GM18520 (cell line): Measurements from ENCODE around the gene CIB2.

ENCODE experiments used
- ATAC-seq: cut with Tn5 transposase; IDR thresholded peaks from one replicate; pipeline ENCODE4 v1.9.1; 2021; ENCODE audit not compliant: unreplicated experiment

CIB2 gene

DNA sequence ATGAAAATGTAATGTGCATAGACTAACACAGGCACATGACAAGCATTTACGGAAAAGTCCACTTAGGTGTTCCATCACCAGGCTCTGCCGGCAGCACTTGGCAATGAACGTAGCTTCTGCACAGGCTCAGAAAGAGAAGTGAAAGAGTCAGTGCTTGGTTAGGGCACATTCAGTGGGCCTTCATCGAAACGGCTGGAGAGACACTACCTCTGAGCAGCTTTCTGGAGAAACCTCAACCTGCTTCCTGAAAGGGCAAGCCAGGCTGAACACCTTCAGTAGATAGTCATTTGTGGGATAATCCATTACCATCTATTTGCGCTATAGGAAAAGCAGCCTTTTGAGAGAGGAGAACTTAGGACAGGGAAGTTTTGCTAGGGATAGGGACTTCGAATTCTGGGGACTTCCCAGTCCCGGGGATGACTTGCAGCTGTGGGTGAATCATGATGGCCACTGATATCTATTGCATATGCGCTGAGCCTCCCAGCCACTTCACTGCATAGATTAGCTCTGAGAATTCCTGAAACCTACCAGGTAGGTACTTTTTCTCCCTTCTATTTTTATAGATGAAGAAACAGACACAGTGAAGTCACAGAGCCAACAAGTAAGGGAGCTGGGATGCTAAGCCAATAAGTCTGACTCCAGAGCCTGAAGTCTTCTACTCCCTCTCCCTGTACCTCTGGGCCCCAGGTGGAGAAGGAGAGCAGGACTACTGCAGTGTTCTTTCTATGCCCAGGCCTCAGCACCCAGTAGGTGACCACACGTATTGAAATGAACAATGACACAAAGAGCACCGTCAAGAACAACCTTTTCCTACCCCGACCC lies 43.1 kb downstream of the CIB2 start:
- peak; percentile 37 for ATAC-seq

DNA sequence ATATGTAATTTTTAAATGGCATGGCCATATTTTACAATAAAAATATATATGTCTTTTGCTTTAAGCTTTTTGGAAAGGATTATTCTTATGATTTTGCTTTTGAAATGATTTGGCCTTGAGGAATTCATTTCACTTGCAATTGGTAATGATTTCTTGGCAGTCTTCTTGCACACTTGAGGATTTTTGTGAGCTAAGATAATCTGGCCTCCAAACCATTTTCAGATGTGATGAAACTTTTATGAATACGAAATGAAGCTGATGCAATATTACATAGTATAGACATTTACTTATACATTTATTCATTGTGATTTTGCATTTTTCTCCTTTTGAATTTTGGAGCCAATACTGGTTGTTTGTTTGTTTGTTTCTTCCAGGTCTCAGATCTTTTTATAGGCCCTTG lies 45.3 kb downstream of the CIB2 start:
- no peak for ATAC-seq

DNA sequence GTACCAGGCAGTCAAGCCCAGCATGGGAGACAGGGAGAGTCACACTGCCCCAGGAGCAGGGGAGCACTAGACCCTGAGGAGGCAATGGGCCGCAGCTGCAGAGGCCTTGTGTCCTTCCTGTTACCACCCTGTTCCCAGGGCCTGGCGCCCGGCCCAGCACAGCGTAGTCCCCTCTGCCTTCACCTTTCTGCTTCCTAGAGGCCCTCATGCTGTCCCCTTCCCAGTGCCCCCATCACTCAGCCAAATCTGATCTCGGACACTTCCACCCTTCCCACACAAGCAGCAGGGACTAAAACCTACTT lies 46.8 kb downstream of the CIB2 start:
- ATAC-seq = no peak

DNA sequence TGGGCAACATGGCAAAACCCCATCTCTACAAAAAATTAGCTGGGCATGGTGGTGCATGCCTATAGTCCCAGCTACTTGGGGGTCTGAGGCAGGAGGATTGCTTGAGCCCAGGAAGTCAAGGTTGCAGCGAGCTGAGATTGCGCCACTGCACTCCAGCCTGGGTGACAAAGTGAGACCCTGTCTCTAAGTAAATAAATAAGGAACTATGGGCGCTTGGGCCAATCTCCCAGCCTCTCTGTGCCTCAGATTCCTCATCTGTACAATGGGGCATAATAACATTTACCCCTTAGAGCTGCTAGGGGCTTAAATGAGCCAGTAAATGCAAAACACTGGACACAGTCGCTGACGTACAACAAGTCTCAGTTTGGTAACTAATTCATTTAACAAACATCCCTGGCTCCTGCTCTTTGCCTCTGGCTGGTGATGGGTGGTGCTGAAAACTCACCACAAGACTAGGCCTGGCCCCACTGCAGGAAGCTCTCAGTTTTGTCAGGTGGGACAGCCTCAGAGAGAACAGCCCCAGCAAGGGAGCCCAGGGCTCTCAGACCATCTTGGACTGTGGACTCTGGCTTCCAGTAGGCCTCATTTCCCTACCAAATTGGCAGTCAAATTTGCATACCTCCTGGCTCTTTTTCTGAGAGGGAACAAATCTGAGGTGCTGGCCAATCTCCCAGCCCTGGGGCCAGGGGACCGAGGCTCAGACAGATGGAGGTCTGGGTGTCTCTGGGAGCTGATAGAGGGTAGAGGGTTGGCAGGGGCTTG lies 47.4 kb downstream of the CIB2 start:
- no peak for ATAC-seq

- no peak for ATAC-seq
Measured at GRCh38 chr15:78083186-78083585, 48.1 kb downstream of the CIB2 start.

DNA sequence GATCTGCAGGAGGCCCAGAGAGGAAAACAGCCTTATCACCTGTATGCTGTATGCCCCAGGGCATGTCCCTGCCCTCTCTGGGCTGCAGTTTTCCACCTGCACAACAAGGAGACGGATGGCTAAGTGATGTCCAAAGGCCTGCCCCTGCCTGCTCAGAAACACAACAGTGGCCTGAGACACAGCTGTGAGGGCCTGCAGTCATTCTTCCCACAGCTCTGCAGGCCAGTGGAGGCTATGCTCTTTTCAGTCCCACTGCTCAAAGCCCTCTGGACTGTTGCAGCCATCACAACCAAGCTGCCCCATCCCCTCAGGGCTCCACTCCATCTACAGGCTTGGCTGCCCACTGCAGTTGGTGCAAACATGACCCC lies 48.5 kb downstream of the CIB2 start:
- ATAC-seq = no peak

DNA sequence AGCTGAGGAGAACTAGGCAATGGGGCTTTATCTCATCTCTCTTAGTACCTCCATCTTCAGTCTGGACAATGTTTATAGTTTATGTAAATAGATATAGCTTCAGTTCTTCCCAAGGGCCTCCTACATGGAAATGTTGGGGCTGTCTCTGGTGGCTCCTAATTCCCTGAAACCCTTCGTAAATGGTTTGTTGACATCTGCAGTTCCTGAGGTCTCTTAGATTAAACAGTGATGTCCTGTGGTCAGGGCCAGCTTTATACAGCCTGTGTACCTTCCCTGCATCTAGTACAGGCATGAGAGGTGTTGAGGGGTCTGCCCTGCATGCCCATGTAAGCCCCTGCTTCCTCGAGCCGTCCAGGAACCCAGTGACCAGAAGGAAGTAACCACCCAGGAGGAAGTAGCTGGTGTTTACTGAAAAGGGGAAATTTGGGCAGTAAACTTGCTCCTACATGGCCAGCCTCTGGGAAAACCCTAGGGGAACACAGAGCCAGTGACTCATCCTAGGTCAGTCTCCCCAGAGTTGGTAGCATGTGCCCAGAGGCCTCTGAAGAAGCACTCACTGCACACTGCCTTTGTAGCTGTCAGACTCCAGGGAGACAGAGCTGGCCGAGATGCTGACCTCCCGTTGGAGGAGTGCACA lies 49.0 kb downstream of the CIB2 start:
- ATAC-seq = no peak

- no peak for ATAC-seq
Measured at GRCh38 chr15:78080088-78080460, 51.2 kb downstream of the CIB2 start.

- no peak for ATAC-seq
Measured at GRCh38 chr15:78079298-78080087, 51.8 kb downstream of the CIB2 start.

DNA sequence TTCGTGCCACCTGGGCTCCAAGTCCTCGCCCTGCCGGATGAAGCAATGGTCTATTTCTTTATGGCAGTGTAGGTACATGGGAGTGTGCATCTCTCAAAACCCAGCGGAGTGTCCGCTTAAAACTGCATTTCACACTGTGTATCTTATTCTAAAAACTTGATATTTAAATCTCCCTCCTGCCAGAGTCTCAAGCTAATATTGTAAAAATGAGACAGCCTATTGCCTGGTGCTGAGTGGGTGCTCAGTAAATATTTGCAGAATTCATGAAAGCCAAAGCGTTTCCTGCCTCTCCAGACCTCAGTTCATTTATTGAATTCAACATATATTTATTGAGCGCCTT lies 53.4 kb downstream of the CIB2 start:
- no peak for ATAC-seq

- ATAC-seq = peak; percentile 42
Measured at GRCh38 chr15:78077053-78077870, 54.0 kb downstream of the CIB2 start, which contains the start of gene TBC1D2B. TSS of gene TBC1D2B (minus strand) at chr15:78077711. CDS start at chr15:78077652, 59 bp downstream.

DNA sequence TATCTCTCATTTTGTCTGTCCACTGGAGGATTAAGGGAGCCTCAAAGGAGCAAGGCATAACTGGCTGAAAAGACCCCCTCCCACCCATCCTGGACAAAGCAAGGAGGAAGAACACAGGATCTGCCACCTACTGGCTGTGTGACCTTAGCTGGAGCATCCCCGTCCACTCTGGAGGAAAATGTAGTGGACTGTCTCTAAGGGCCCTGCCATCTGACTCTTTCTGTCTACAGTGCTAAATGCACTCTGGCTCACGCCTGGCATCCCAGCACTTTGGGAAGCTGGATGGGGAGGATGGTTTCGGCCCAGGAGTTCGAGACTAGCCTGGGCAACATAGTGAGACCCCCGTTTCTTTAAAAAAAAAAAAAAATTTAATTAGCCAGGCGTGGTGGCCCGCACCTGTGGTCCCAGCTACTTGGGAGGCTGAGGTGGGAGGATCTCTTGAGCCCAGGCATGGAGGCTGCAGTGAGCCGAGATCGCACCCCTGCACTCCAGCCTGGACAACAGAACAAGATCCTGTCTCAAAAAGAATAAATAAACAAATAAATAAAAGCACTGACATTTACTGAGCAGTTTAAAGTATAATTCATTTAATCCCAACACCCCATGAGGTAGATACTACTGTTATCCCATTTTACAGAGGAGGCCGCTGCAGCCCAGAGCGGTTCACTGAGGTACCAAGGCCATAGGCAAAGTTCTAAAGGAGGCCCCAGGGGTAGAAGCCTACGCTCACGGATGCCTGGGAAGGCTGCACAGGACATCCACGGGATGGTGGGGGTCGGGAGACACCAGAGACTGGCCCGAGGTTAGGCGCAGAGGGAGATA lies 54.8 kb downstream of the CIB2 start:
- no peak for ATAC-seq

GRCh38 chr15:78075490-78076230 lies 55.6 kb downstream of the CIB2 start:
- ATAC-seq = no peak

DNA sequence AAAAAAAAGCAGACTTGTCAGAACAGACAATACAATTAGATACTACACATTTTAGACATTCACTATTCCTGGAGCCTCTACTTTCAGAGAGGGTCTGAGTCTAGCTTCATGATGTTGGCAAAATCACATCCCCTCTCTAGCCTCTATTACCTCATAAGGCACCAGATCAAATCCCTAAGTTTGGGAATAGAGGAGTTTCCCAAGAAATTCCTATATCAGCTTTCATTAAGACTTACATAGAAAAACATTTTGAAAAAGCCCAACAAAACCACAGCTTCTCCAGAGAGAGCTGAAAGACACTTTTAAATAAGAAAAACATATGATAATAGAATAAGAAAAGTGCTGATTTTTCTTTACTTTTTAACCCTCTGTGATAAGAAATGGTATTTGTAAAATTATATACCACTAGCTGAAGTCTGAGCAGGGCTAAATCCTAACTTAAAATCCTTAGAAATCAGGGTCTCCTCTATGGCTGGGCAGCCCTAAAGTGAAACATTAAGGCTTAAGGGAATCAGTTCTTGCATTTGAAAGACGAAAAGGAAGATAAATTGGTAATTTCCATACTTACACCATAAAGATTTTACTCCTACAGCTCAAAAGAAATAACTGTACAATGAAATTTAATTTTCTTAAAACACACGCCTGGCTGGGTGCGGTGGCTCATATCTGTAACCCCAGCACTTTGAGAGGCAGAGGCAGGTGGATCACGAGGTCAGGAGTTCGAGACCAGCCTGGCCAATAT lies 58.0 kb downstream of the CIB2 start:
- no peak for ATAC-seq

DNA sequence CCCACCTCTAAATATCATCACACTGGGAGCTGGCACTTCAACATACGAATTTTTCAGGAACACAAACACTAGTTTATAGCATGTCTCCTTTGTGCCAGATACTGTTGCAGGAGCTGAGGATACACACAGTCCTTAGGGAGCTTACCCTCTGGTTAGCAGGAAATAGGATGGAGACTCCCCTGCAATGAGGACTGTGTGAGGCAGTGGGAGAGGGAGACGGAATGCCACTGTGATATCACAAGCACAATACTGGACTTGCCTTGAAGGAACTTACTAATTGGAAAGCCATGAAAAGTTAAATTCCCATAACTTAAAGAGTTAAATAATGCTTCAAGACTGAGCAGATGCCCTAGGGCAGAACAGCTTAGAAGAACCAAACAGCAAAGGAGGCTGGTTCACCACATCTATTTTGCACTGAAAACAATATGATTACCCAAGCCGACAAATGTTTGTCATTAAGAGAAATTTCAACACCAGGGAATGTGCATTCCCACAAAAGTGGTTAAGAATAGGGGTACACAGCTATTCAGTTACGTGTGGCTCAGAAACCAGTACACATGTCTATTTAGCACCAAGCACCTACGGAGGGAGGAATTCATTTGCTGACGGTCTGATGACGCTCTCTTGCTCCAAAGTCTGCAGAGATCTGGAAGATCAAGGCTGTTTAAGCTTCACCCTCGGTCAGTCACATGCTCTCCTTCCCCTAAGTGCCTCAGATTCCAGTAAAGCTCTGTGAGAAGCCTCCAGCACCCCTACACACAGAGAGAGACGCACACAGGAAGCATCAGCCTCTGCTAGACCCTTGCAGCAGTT lies 59.0 kb downstream of the CIB2 start:
- ATAC-seq = no peak

DNA sequence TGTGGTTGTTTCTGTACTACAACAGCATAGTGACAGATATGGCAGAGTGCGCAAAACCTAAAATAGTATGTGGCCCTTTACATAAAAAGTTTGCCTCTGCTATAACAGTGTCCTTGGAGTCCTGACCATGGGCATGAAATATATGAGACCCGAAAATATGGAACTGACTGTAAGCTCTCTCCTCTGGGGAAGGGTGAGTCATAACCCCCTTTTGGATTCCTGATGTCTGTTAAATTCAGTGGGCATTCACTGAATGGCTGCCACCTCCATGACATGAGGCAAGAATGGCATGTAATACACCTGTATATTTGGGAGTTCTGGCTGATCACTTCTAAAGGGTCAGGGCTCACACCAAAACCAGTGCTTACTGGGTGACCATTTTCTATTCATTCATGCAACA lies 59.9 kb downstream of the CIB2 start:
- ATAC-seq = no peak

- ATAC-seq = no peak
Measured at GRCh38 chr15:78070049-78070700, 61.1 kb downstream of the CIB2 start.
